ENCODE measurements around the gene ARHGEF28.
A peak's percentile ranks its signal among the peaks of the same experiment; 100 is the strongest.

The ARHGEF28 gene

DNA sequence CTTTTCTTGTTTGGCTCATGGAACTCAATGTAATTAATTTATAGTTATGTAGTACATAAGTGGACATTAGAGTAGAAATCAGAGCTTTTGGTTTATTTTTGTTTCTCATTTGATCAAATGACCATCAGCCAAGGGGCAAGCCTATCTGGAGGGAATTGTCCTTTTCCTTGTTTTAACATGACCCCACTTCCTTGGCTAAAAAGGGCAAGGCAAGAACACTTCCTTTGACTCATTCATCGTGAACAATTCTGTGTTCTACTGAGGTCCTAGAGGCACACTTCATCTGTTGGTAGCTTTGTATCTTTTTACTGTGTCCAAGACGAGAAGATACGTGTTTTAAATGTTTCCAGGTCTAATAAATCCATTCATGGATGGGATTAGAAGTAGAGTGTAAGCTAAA, 148.9 kb downstream of the ARHGEF28 start:
- Mint-ChIP-seq H3K4me1 (ENCODE audit: low read depth) (no peaks in the 10 kb centered on the region), H3K27me3 (peaks cover 8% of the 10 kb centered on the region), H3K4me3 (no peak overlapping the region), H3K36me3 (ENCODE audit: low read depth) (no peaks in the 10 kb centered on the region), H3K9me3 (no peaks in the 10 kb centered on the region), H3K27ac (no peak overlapping the region)
- no peak for DNase-seq

DNA sequence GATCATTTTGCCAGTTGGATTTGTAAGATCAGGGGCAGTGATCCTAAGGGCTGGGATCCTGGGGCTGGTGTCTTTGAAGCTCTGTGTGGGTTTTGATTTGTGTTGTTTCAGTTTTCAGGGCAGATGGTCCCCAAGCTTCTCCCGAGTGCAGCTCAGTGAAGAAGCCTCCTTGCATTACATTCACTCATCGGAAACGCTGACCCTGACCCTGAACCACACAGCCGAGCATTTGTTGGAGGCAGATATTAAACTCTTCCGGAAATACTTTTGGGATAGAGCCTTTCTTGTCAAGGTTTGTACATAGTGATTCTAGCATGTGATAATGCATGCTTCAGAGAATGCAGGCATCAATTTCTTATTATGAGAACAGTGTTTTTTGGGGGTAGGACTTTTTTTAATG, 150.4 kb downstream of the ARHGEF28 start:
- H3K4me3 Mint-ChIP-seq: no peak overlapping the region
- H3K27me3 Mint-ChIP-seq: peaks cover 4% of the 10 kb centered on the region
- H3K9me3 Mint-ChIP-seq: no peaks in the 10 kb centered on the region
- no peaks in the 10 kb centered on the region for H3K4me1 Mint-ChIP-seq (ENCODE audit: low read depth)
- no peaks in the 10 kb centered on the region for H3K36me3 Mint-ChIP-seq (ENCODE audit: low read depth)
- DNase-seq: no peak
- no peak overlapping the region for H3K27ac Mint-ChIP-seq

DNA sequence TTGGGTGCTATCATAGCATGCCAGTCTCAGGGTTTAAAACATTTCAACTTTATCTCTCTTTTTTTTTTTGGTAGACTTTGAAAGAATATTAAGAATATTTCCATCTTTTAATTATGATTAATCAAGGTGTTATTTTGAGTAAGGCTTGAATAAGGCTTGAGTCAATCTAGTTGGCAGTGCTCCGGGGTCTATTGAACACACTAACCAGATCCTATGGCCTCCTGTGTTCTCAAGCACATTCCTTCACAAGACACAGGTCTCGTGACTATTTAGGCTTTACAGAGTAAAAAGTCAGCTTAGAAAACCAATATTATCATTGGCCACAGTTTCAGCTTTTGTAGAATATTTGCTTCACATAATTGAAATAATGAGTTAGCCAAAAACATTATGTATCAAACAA, 151.2 kb downstream of the ARHGEF28 start:
- DNase-seq: no peak
- Mint-ChIP-seq H3K4me1 (ENCODE audit: low read depth) (no peaks in the 10 kb centered on the region), H3K9me3 (no peaks in the 10 kb centered on the region), H3K27me3 (peaks cover 4% of the 10 kb centered on the region), H3K36me3 (ENCODE audit: low read depth) (no peaks in the 10 kb centered on the region), H3K4me3 (no peak overlapping the region), H3K27ac (no peak overlapping the region)

DNA sequence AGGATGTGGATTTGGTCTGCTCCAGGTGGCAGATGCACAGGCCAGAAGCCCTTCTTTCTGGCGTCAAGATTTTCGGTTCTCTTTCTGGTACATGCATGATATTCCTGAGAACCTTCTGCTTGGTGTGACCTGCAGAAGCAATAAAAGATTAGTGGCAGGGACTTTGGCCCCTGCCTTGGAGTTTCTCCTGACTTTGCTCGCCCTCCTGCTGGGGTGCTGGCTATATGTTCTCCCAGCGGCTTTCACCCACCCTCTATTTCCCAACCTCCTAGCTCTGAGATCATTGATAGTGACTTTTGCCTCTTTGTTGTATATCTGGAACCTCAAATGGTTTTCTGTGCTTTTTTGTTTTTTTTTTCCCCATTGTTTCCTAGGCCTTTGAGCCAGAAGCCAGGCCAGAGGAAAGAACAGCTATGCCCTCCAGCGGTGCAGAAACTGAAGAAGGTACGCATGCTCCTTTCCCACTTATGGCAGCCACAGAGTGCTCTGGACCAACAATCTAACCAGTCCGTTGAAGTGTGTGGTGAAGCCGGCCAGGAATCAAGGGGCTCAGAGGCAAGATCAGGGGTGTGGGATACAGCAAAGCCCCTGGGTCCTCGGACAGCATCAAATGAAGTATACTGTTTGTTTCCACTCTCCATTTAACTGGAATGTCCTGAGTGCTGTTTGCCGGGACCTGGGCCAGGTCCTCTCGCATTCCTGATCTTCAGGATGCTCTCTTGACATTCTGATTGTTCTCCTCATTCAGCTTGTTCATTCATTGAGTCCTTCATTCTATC, 154.5 kb downstream of the ARHGEF28 start:
- Mint-ChIP-seq H3K27me3 (peaks cover 11% of the 10 kb centered on the region), H3K4me3 (no peak overlapping the region), H3K4me1 (ENCODE audit: low read depth) (no peaks in the 10 kb centered on the region), H3K27ac (no peak overlapping the region), H3K9me3 (no peaks in the 10 kb centered on the region), H3K36me3 (ENCODE audit: low read depth) (no peaks in the 10 kb centered on the region)
- DNase-seq: no peak

DNA sequence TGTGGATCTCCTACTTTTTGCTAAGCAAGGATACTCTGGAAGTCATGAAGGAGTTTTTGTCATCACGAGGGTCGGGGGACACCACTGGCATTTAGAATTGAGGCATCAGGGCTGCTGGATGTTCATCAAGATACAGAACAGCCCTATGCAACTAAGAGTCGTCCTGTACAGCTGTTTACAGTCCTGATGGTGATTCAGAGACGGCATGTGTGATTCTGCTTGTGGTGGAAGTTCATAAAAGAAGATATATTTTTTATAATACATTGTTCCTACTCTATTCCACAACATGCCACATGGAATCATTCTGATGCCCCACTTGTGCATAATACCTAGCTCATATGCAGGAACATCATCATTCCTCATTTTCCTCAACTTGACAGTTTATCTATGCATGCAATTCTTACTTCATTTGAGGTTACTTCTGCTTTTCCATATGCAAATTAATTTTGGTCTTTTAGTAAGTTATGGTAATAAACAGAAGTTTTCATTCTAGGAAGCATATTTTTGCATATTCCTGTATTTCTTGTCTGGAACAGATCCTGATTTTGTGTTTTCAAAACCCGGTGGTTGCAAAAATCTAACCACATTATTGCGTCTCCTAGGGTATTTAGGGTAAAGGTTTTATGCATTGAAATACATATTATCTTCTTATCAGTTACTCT, 155.2 kb downstream of the ARHGEF28 start:
- no peak overlapping the region for H3K4me3 Mint-ChIP-seq
- H3K9me3 Mint-ChIP-seq: no peaks in the 10 kb centered on the region
- no peak for DNase-seq
- H3K4me1 Mint-ChIP-seq (ENCODE audit: low read depth): no peaks in the 10 kb centered on the region
- H3K27me3 Mint-ChIP-seq: peaks cover 13% of the 10 kb centered on the region
- no peak overlapping the region for H3K27ac Mint-ChIP-seq
- no peaks in the 10 kb centered on the region for H3K36me3 Mint-ChIP-seq (ENCODE audit: low read depth)

DNA sequence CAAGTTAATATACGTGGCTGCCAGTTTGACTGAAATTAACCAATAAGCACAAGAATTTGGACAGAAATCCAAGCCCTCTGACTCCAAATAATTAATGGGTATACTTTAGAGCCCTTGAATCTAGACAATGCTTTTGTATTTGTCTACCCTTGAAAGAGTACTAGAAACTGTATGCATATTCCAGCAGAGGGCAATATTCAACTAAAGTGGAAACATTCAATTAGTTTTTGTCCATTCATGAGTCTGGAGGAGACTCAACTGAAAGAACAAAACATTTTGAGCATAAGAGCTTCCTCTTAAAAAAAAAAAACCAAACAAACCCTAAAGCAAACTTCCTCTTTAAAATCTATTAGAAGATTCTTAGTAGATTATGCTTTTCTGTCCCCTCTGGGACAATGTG, 157.8 kb downstream of the ARHGEF28 start:
- Mint-ChIP-seq H3K9me3 (no peaks in the 10 kb centered on the region), H3K36me3 (ENCODE audit: low read depth) (no peaks in the 10 kb centered on the region), H3K27ac (no peak overlapping the region), H3K4me1 (ENCODE audit: low read depth) (no peaks in the 10 kb centered on the region), H3K4me3 (no peak overlapping the region), H3K27me3 (peaks cover 16% of the 10 kb centered on the region)
- DNase-seq: no peak

DNA sequence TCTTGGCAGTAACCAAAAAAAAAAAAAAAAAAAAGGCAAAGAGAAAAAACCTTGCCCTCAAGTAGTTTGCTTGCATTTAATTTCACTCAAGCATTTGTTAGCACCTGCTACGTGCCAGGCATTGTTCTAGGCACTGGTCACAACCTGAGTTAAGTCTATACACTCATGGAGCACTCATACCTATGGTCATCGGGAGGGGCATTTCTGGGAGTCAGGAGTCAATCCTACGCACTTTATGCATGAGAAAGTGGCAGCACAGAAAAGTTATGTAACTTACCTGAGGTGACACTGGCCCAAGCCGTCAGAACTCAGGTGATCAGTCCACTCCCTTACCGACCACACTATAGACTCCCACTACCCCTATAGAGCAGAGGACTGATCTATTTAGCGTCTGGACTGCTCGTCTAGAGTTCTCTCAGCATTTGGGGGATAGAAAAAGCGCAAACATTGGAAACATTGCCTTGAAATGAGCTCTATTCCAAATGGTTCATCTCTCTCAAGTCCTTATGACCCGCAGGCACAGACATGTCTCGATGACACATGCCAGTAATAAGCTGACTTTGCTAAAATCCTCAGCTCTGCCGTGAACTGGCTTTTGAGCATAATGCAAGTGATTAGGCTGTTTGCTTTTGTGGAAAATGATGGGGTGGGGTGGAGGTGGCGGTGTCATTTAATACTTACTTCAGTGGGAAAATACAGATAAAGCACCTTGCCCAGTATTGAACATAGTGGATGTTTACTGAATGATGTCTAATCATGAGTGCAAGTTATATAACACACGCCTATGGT, 160.2 kb downstream of the ARHGEF28 start:
- H3K4me3 Mint-ChIP-seq: no peak overlapping the region
- H3K36me3 Mint-ChIP-seq (ENCODE audit: low read depth): no peaks in the 10 kb centered on the region
- H3K4me1 Mint-ChIP-seq (ENCODE audit: low read depth): no peaks in the 10 kb centered on the region
- no peak overlapping the region for H3K27ac Mint-ChIP-seq
- H3K27me3 Mint-ChIP-seq: peaks cover 23% of the 10 kb centered on the region
- H3K9me3 Mint-ChIP-seq: no peaks in the 10 kb centered on the region
- DNase-seq: no peak

DNA sequence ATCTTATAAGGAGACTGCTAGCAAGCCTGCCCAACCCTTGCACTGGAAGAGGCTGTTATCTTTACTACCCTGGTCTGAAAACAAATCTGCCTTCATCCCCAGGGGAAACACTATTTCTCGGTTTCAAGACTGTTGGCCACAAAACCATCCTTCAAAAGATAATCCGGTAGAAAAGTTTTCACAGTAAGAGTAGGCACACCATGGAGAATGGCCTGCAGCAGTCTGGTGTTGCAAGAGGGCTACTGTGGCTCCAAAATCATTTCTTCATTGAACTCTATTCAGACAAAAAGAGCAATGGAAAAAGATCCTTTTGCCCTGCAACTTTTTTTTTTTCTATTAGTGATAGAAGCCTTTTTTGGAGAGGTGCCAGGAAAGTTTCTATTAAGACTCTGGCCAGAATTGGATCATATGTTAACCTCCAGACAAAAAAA, 163.9 kb downstream of the ARHGEF28 start:
- DNase-seq: no peak
- no peaks in the 10 kb centered on the region for H3K9me3 Mint-ChIP-seq
- no peaks in the 10 kb centered on the region for H3K4me1 Mint-ChIP-seq (ENCODE audit: low read depth)
- no peak overlapping the region for H3K4me3 Mint-ChIP-seq
- no peaks in the 10 kb centered on the region for H3K36me3 Mint-ChIP-seq (ENCODE audit: low read depth)
- peaks cover 28% of the 10 kb centered on the region for H3K27me3 Mint-ChIP-seq
- no peak overlapping the region for H3K27ac Mint-ChIP-seq

DNA sequence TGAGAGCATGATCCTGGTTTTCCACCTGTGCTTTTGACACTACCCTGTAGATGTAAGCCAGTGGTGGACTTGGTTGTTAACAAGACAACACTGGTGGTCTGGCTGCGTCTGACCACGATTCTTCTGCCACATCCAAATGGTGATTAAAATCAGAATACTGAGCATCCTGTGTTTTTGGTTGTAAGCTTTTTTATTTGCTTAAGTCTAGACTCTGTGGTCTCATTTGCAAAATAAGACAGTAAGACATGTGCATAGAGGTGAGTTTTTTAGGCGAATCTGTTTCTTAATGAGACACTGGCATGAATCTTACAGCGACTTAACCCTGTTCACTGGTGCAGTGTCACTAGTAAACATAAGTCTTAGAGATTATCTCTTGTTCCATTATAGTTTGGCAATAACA, 165.4 kb downstream of the ARHGEF28 start:
- Mint-ChIP-seq H3K36me3 (ENCODE audit: low read depth) (no peaks in the 10 kb centered on the region), H3K4me1 (ENCODE audit: low read depth) (peaks cover 4% of the 10 kb centered on the region), H3K27me3 (peaks cover 33% of the 10 kb centered on the region), H3K4me3 (no peak overlapping the region), H3K9me3 (no peaks in the 10 kb centered on the region), H3K27ac (no peak overlapping the region)
- DNase-seq: no peak

DNA sequence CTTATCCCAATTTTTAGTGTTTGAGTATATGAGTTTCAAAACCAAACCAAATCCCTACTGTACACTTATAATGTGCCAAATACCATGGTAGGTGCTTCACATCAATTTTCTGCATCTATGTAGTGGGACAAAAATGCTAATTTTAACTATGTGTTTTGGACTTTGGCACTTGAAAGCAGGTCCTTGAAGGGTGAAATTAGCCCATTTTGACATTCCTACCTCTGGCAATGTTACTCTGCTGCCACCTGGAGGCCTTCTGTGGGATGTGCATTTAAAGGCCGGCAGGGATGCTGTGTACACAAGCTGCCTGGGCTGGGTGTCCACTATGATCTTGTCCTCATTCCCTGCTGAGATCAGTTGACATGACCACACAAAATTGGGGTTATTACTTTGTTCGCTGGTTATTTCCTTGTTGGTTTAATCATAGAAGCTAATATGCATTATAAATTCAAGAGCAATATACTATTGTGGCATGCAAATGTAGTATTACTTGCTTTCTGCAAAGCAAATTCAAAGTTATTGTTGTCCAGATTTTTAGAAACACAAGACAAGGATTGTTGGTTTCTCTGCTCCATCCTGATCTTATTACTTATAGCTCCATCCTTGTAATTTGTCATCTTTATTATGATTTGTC, 166.8 kb downstream of the ARHGEF28 start:
- H3K4me3 Mint-ChIP-seq: no peak overlapping the region
- H3K36me3 Mint-ChIP-seq (ENCODE audit: low read depth): no peaks in the 10 kb centered on the region
- H3K4me1 Mint-ChIP-seq (ENCODE audit: low read depth): peaks cover 6% of the 10 kb centered on the region
- H3K27me3 Mint-ChIP-seq: peaks cover 36% of the 10 kb centered on the region
- H3K27ac Mint-ChIP-seq: no peak overlapping the region
- peak; percentile 73 for DNase-seq
- no peaks in the 10 kb centered on the region for H3K9me3 Mint-ChIP-seq

DNA sequence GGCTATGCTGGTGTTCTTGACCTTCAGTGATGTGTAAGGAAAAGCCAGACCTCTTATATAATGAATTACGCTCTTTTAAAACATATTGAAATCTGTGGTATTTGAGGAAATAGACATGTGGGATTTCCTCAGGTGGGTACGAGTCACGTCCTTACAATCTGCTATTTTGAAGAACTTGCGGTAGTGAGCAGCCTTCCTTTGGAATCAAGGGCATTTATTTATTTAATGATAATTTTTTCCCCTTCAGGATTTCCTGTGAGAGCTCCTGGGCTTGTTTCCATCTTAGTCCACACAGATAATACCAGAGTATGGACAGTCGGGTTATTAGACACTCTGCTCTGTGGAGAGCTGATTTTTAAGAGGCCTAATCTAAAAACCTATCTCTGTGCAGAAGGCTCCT, 167.9 kb downstream of the ARHGEF28 start:
- Mint-ChIP-seq H3K27ac (no peak overlapping the region), H3K4me3 (no peak overlapping the region), H3K9me3 (no peaks in the 10 kb centered on the region), H3K27me3 (peaks cover 42% of the 10 kb centered on the region), H3K36me3 (ENCODE audit: low read depth) (no peaks in the 10 kb centered on the region), H3K4me1 (ENCODE audit: low read depth) (peaks cover 6% of the 10 kb centered on the region)
- no peak for DNase-seq

DNA sequence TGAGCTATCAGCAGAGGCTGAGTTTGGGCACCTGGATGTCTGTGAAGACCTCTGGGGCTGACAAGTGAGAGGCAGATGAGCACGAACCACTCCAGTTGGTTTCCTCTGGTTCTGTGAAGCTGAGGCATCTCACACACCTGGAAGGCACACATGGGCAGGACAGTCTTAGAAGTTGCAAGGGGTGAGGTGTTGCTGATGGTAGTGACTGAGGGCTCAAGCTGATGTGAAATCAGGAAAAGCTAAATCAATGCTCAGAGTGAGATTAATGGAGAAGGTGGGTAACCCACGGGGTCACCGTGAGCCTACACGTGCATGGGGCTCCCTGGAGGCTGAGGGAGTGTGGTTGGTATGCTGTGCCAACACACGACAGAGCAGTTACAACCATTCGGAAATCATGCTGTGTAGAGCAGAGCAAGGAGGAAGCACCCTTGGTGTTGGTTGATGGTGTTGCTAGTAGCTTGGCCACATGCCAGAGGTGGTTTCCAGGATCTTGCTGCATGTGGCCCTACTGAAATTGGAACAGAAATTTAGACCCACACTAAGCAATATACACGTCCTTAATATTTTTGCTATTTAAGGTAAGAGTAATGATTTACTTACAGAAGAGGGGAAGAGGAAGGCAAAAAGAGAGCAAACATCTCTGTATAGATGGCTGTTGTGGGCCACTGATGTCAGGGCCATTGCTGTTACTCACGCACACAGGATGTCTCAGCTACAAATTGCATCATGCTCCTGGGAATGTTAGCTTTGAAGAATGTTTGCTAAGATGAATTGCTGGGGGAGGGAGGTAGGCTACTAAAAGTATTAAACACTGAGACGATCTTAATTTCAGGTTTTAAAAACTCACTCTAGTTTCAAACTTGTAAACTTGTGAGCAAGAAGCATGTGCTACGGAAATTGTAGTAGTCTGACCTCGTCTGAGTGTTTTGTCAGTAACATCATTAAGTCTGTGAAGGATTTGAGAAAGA, 170.5 kb downstream of the ARHGEF28 start:
- no peak overlapping the region for H3K4me3 Mint-ChIP-seq
- H3K9me3 Mint-ChIP-seq: no peaks in the 10 kb centered on the region
- peaks cover 55% of the 10 kb centered on the region for H3K27me3 Mint-ChIP-seq
- no peak for DNase-seq
- H3K4me1 Mint-ChIP-seq (ENCODE audit: low read depth): peaks cover 6% of the 10 kb centered on the region
- H3K36me3 Mint-ChIP-seq (ENCODE audit: low read depth): no peaks in the 10 kb centered on the region
- H3K27ac Mint-ChIP-seq: no peak overlapping the region

DNA sequence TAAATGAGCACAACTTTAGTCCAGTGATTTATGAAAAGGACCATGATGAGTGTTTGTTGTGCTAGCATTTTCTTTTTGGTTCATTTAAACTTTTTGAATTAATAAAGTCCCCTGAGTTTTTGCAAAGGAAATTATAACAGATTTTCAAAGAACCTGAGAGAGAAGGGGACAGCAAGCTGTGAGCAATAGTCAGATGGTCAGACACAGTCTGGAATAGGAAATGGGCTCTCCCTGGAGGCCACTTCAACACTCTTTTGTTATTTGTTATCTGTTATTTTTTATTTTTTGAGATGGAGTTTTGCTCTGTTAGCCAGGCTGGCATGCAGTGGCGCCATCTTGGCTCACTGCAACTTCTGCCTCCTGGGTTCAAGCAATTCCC, 171.1 kb downstream of the ARHGEF28 start:
- DNase-seq: no peak
- H3K4me3 Mint-ChIP-seq: no peak overlapping the region
- peaks cover 55% of the 10 kb centered on the region for H3K27me3 Mint-ChIP-seq
- H3K4me1 Mint-ChIP-seq (ENCODE audit: low read depth): peaks cover 6% of the 10 kb centered on the region
- H3K27ac Mint-ChIP-seq: no peak overlapping the region
- no peaks in the 10 kb centered on the region for H3K9me3 Mint-ChIP-seq
- no peaks in the 10 kb centered on the region for H3K36me3 Mint-ChIP-seq (ENCODE audit: low read depth)

Data from activated T-cell treated with anti-CD3 and anti-CD28 coated beads, Interleukin-2, amount 50 U/mL, for 24 hours (primary cell).